SK-N-SH (cell line): ENCODE results near the gene CCDC154. TPM values are rescaled to one million over a fixed set of nuclear protein-coding genes. Genes with fewer than 3 reads are reported as not detected.

Experiments
- CTCF ChIA-PET: fragments of 300-600, 350-600 bp; formaldehyde crosslinking; extraction: SDS; loops from one replicate; lab custom pipeline; 2021; lab: Yijun Ruan, JAX
- POLR2A ChIA-PET: fragments of 350-600 bp; sonication (Branson Sonifier 250); formaldehyde crosslinking; extraction: SDS; loops from one replicate; lab custom pipeline; 2020; ENCODE audit warnings: antibody characterized with exemption, inconsistent platforms; lab: Yijun Ruan, JAX
- DNase-seq: peaks from one replicate; pipeline ENCODE4 v3.0.0; 2012
- H2AFZ ChIP-seq: fragments of 200-600 bp; sonication (generic); 2 replicates; pipeline ENCODE4 v1.8.1; 2016; ENCODE audit warnings: antibody characterized with exemption, mild to moderate bottlenecking, low read depth
- H3F3A ChIP-seq: fragments of 200-600 bp; sonication (generic); replicated peaks from 2 replicates; pipeline ENCODE3; 2016; ENCODE audit warnings: antibody characterized with exemption, mild to moderate bottlenecking; ENCODE audit not compliant: insufficient read depth
- H3K27ac ChIP-seq, 2 experiments: fragments of 200-500 bp in 1 of 2; fragments of 200-600 bp in 1 of 2; sonication (Bioruptor generic) in 1 of 2; sonication (generic), shearing (Covaris generic) in 1 of 2; 2 replicates each; pipeline versions ENCODE4 v1.5.1 to v1.6.1; 2014 to 2016; ENCODE audit warnings: low read depth in 2 of 2, inconsistent platforms in 1 of 2, low read length in 1 of 2, mild to moderate bottlenecking in 1 of 2, mixed read lengths in 1 of 2
- H3K27me3 ChIP-seq: fragments of 200-600 bp; sonication (generic), shearing (Covaris generic); 2 replicates; pipeline ENCODE4 v1.6.1; 2016; ENCODE audit warnings: mixed run types; ENCODE audit not compliant: insufficient read depth
- H3K36me3 ChIP-seq, 2 experiments: fragments of 200-500 bp in 1 of 2; fragments of 200-600 bp in 1 of 2; sonication (Bioruptor generic) in 1 of 2; sonication (generic) in 1 of 2; replicated peaks in 1 of 2; 2 replicates each; pipeline versions ENCODE3 to v1.5.1; 2014 to 2016; ENCODE audit warnings: low read length in 1 of 2, mild to moderate bottlenecking in 1 of 2; ENCODE audit not compliant: insufficient read depth in 2 of 2, control insufficient read depth in 1 of 2
- H3K4me1 ChIP-seq, 2 experiments: fragments of 200-500 bp in 1 of 2; fragments of 200-600 bp in 1 of 2; sonication (Bioruptor generic) in 1 of 2; sonication (generic), shearing (Covaris generic) in 1 of 2; 2 replicates each; pipeline versions ENCODE4 v1.5.1 to v1.6.1; 2014 to 2016; ENCODE audit warnings: low read depth in 1 of 2, low read length in 1 of 2, mixed run types in 1 of 2; ENCODE audit not compliant: insufficient read depth in 2 of 2, control insufficient read depth in 1 of 2
- H3K4me2 ChIP-seq: fragments of 200-600 bp; sonication (generic), shearing (Covaris generic); 2 replicates; pipeline ENCODE4 v1.6.1; 2017; ENCODE audit warnings: mixed run types
- H3K4me3 ChIP-seq, 2 experiments: fragments of 200-500 bp in 1 of 2; fragments of 200-600 bp in 1 of 2; sonication (Bioruptor generic) in 1 of 2; sonication (generic), shearing (Covaris generic) in 1 of 2; 2 replicates each; pipeline versions ENCODE4 v1.5.1 to v1.8.1; 2014 to 2016; ENCODE audit warnings: low read depth in 2 of 2, inconsistent platforms in 1 of 2, low read length in 1 of 2, mild to moderate bottlenecking in 1 of 2, mixed read lengths in 1 of 2, moderate library complexity in 1 of 2
- H3K79me2 ChIP-seq: fragments of 200-600 bp; sonication (generic); 2 replicates; pipeline ENCODE4 v1.8.1; 2017; ENCODE audit warnings: mild to moderate bottlenecking; ENCODE audit not compliant: insufficient read depth
- H3K9ac ChIP-seq: fragments of 200-600 bp; sonication (generic); 2 replicates; pipeline ENCODE4 v1.6.1; 2017; ENCODE audit warnings: mixed run types
- H3K9me2 ChIP-seq: fragments of 200-600 bp; sonication (generic); 2 replicates; pipeline ENCODE4 v1.6.1; 2017; ENCODE audit warnings: mixed run types
- H3K9me3 ChIP-seq: fragments of 200-600 bp; sonication (generic); 2 replicates; pipeline ENCODE4 v1.6.1; 2017; ENCODE audit warnings: mixed run types, mild to moderate bottlenecking, moderate library complexity
- H4K20me1 ChIP-seq: fragments of 200-600 bp; sonication (generic); 2 replicates; pipeline ENCODE4 v1.6.1; 2017; ENCODE audit warnings: mild to moderate bottlenecking, mixed run types; ENCODE audit not compliant: insufficient read depth
- CHD2 ChIP-seq: fragments of 150-350 bp; IDR thresholded peaks from 2 replicates; pipeline ENCODE4 v1.6.1; 2018; ENCODE audit warnings: low read length; ENCODE audit not compliant: partially characterized antibody
- CTCF ChIP-seq: fragments of 200-600 bp; sonication (generic); IDR thresholded peaks from 2 replicates; pipeline ENCODE4 v1.6.1; 2017; ENCODE audit warnings: antibody characterized with exemption, mild to moderate bottlenecking, moderate library complexity
- EP300 ChIP-seq, 2 experiments: IDR thresholded peaks; 2 replicates each; pipeline versions ENCODE4 v1.4.0 to v1.6.1; 2012; ENCODE audit warnings: borderline replicate concordance in 1 of 2, low read depth in 1 of 2, low read length in 1 of 2
- EZH2phosphoT487 ChIP-seq: fragments of 200-600 bp; sonication (generic); IDR thresholded peaks from 2 replicates; pipeline ENCODE4 v1.6.1; 2017; ENCODE audit warnings: low read depth, mixed run types, mild to moderate bottlenecking, antibody characterized with exemption, moderate library complexity, borderline replicate concordance
- FOSL2 ChIP-seq: IDR thresholded peaks from 2 replicates; pipeline ENCODE4 v1.4.0; 2012; ENCODE audit warnings: low read depth, mild to moderate bottlenecking, moderate library complexity, borderline replicate concordance
- FOXJ3 ChIP-seq: sonication (generic); formaldehyde crosslinking; IDR thresholded peaks from 2 replicates; pipeline ENCODE4 v1.5.1; 2020; ENCODE audit warnings: mild to moderate bottlenecking, missing genetic modification reagents
- FOXM1 ChIP-seq: IDR thresholded peaks from 2 replicates; pipeline ENCODE4 v1.4.0; 2012; ENCODE audit warnings: low read depth, mild to moderate bottlenecking
- GABPA ChIP-seq: IDR thresholded peaks from 2 replicates; pipeline ENCODE4 v1.4.0; 2012; ENCODE audit warnings: low read depth, mild to moderate bottlenecking
- GATA2 ChIP-seq: sonication (generic); formaldehyde crosslinking; IDR thresholded peaks from 2 replicates; pipeline ENCODE4 v1.5.0; 2020; ENCODE audit warnings: mild to moderate bottlenecking, missing genetic modification reagents
- IRF3 ChIP-seq: fragments of 150-350 bp; IDR thresholded peaks from 2 replicates; pipeline ENCODE4 v1.6.1; 2016; ENCODE audit warnings: mild to moderate bottlenecking, low read depth, low read length
- JUND ChIP-seq: IDR thresholded peaks from 2 replicates; pipeline ENCODE4 v1.4.0; 2012
- NFIC ChIP-seq: IDR thresholded peaks from 2 replicates; pipeline ENCODE4 v1.4.0; 2012; ENCODE audit warnings: borderline replicate concordance
- POLR2AphosphoS5 ChIP-seq: IDR thresholded peaks from 2 replicates; pipeline ENCODE4 v1.6.1; 2012; ENCODE audit warnings: low read depth, low read length
- RAD21 ChIP-seq: IDR thresholded peaks from 2 replicates; pipeline ENCODE4 v1.6.1; 2012; ENCODE audit warnings: mild to moderate bottlenecking, low read length
- REST ChIP-seq: IDR thresholded peaks from 2 replicates; pipeline ENCODE4 v1.6.1; 2012; ENCODE audit warnings: mild to moderate bottlenecking, low read depth, low read length, moderate library complexity
- RFX5 ChIP-seq: IDR thresholded peaks from 2 replicates; pipeline ENCODE4 v1.6.1; 2012; ENCODE audit warnings: mild to moderate bottlenecking, improper control_type of control experiment, low read length
- SIN3A ChIP-seq: IDR thresholded peaks from 2 replicates; pipeline ENCODE4 v1.6.1; 2012; ENCODE audit warnings: low read depth, mild to moderate bottlenecking, low read length, moderate library complexity, borderline replicate concordance
- TCF12 ChIP-seq: IDR thresholded peaks from 2 replicates; pipeline ENCODE4 v1.4.0; 2012
- YY1 ChIP-seq: IDR thresholded peaks from 2 replicates; pipeline ENCODE4 v1.4.0; 2012; ENCODE audit warnings: low read depth, mild to moderate bottlenecking
- WGBS: methylation state at CpG from one replicate; pipeline ENCODE4 v1.1.6; 2017; ENCODE audit warnings: low lambda C conversion rate; 5-methylcytosine and 5-hydroxymethylcytosine counted together
- polyA plus RNA-seq, 3 experiments: library from polyadenylated mRNA; depleted of rRNA; stranded (reverse); fragments of >200 nt; gene quantifications; 2 replicates each; pipeline ENCODE4 v1.2.3, GENCODE V29; 2012

The CCDC154 gene
- polyA plus RNA-seq, 1 of the 3 experiments (the other 2 are of a cell fraction), result 0.35 TPM

- no peak overlapping the region for H3K4me2 ChIP-seq
- ChIA-PET CTCF (interaction anchor here (1.8 to 1.9 kb wide), 2 partner anchors 10 to 63 kb away, joined by 5 read pairs; no protein-coding TSS in a partner anchor), POLR2A (no interaction called here)
- TF ChIP-seq POLR2AphosphoS5 (no peak), EZH2phosphoT487 (no peak), NFIC (no peak), CTCF (no peak), YY1 (no peak), SIN3A (no peak), JUND (no peak), RAD21 (no peak), FOXM1 (no peak), GATA2 (CRISPR knock-in tag) (no peak)
- H2AFZ ChIP-seq, result no peak overlapping the region
- no peak overlapping the region for H3K4me3 ChIP-seq
- peak; percentile 27 for DNase-seq
- no peaks in the 10 kb centered on the region for H3K4me1 ChIP-seq
- 0 out of 2 replicates have a peak, but pooled peaks cover 2% of the 10 kb centered on the region for H3K79me2 ChIP-seq
- no peaks in the 10 kb centered on the region for H4K20me1 ChIP-seq
- no peaks in the 10 kb centered on the region for H3F3A ChIP-seq
- H3K9me2 ChIP-seq, result no peaks in the 10 kb centered on the region
- H3K27ac ChIP-seq, result no peak overlapping the region
- 83% methylated on average over 22 of the region's 29 CpGs for WGBS
- H3K36me3 ChIP-seq, result peaks cover 0 to 10% of the 10 kb centered on the region in 2 experiments
- no peak overlapping the region for H3K9ac ChIP-seq
- no peaks in the 10 kb centered on the region for H3K27me3 ChIP-seq
- H3K9me3 ChIP-seq, result no peaks in the 10 kb centered on the region
These were observed 43.1 kb downstream of the CCDC154 start for GRCh38 chr16:1401061-1401757.

- Histone ChIP-seq H3K27ac (no peak overlapping the region), H3K4me1 (no peaks in the 10 kb centered on the region), H4K20me1 (no peaks in the 10 kb centered on the region), H3K4me3 (no peak overlapping the region), H3K9ac (no peak overlapping the region), H3K36me3 (peaks cover 0 to 10% of the 10 kb centered on the region in 2 experiments), H3K9me2 (no peaks in the 10 kb centered on the region), H3K4me2 (no peak overlapping the region), H3K27me3 (no peaks in the 10 kb centered on the region), H3K9me3 (no peaks in the 10 kb centered on the region), H3F3A (no peaks in the 10 kb centered on the region), H2AFZ (no peak overlapping the region), H3K79me2 (no peaks in the 10 kb centered on the region)
- ChIA-PET CTCF (no interaction called here), POLR2A (no interaction called here)
- TF ChIP-seq EP300 (IDR thresholded peaks at IDR 0.05; ENCODE audit: borderline replicate concordance in 1 of 2, low read depth in 1 of 2, low read length in 1 of 2) (no peak), CHD2 (no peak), RFX5 (no peak), FOXJ3 (CRISPR knock-in tag) (no peak), IRF3 (no peak), RAD21 (no peak), TCF12 (no peak), FOSL2 (no peak), GABPA (no peak), REST (no peak)
- WGBS, result 94% methylated on average over 29 of the region's 38 CpGs
- DNase-seq, result peak; percentile 24
These were observed 45.4 kb downstream of the CCDC154 start for GRCh38 chr16:1398826-1399581.
